GM12878 (cell line): ENCODE data around the gene CCNY. TPM values are rescaled to one million over a fixed set of nuclear protein-coding genes. Genes with fewer than 3 reads are reported as not detected.
"Not testable (repeated sequence)": the region's sequence is repeated elsewhere in the genome, so short reads cannot be mapped to it uniquely, and the experiment has no call there.

Experiments used
- ATAC-seq: fragments of 200-7000 bp; cut with Tn5 transposase; 3 replicates; pipeline ENCODE4 v1.9.1; 2020; ENCODE audit warnings: mild to moderate bottlenecking, moderate library complexity
- BruUV-seq: library from RNA; stranded (reverse); fragments of 400-500 nt; replicated peaks from 2 replicates; lab custom pipeline; 2021; lab: Mats Ljungman, UMichigan
- CTCF ChIA-PET: fragments of 300-600 bp; sonication (Branson Sonifier 250); formaldehyde crosslinking; extraction: SDS; loops from one replicate; lab custom pipeline; 2021; ENCODE audit warnings: inconsistent platforms; lab: Yijun Ruan, JAX
- POLR2A ChIA-PET: fragments of 350-600 bp; formaldehyde crosslinking; extraction: SDS; loops from one replicate; lab custom pipeline; 2021; ENCODE audit warnings: inconsistent platforms; lab: Charles Lee
- RAD21 ChIA-PET: fragments of 300-600 bp; sonication (Branson Sonifier 250); formaldehyde crosslinking; loops from one replicate; lab custom pipeline; 2023; ENCODE audit warnings: antibody characterized with exemption; ENCODE audit not compliant: unreplicated experiment; lab: Charles Lee
- SMC1A ChIA-PET: fragments of 300-600 bp; sonication (Branson Sonifier 250); formaldehyde crosslinking; loops from one replicate; lab custom pipeline; 2023; ENCODE audit not compliant: unreplicated experiment, uncharacterized antibody; lab: Charles Lee
- DNase-seq: peaks from one replicate; pipeline ENCODE4 v3.0.0-alpha.2; 2011; ENCODE audit warnings: low read depth, low spot score
- FAIRE-seq: peaks from 3 replicates; lab custom pipeline; 2011; peaks lifted over from hg19 to GRCh38; lab: Jason Lieb, UNC
- H2AFZ ChIP-seq: 2 replicates; pipeline ENCODE4 v1.6.0; 2011; ENCODE audit warnings: low read depth, low read length, control low read depth; ENCODE audit not compliant: control insufficient read depth
- H3K27ac ChIP-seq: 2 replicates; pipeline ENCODE4 v1.5.1; 2011; ENCODE audit warnings: control low read depth; ENCODE audit not compliant: control insufficient read depth, insufficient read depth
- H3K27me3 ChIP-seq, 2 experiments: replicated peaks in 1 of 2; 2 replicates each; pipeline versions ENCODE4 v1.6.0 to v1.6.1; 2011; ENCODE audit warnings: low read length in 1 of 2; ENCODE audit not compliant: control insufficient read depth in 2 of 2, insufficient read depth in 2 of 2
- H3K36me3 ChIP-seq, 2 experiments: 2 replicates each; pipeline ENCODE4 v1.5.1; 2011; ENCODE audit warnings: low read length in 1 of 2; ENCODE audit not compliant: control insufficient read depth in 2 of 2, insufficient read depth in 2 of 2
- H3K4me1 ChIP-seq: 2 replicates; pipeline ENCODE4 v1.6.1; 2011; ENCODE audit warnings: mild to moderate bottlenecking, low read length, moderate library complexity, mixed read lengths; ENCODE audit not compliant: control insufficient read depth, insufficient read depth
- H3K4me2 ChIP-seq: 2 replicates; pipeline ENCODE4 v1.6.0; 2011; ENCODE audit warnings: control low read depth; ENCODE audit not compliant: control insufficient read depth, insufficient read depth
- H3K4me3 ChIP-seq: fragments of 200-600 bp; sonication (generic); 2 replicates; pipeline ENCODE4 v1.5.1; 2016
- H3K79me2 ChIP-seq: 2 replicates; pipeline ENCODE4 v1.6.0; 2011; ENCODE audit warnings: low read length; ENCODE audit not compliant: control insufficient read depth, insufficient read depth
- H3K9ac ChIP-seq: 2 replicates; pipeline ENCODE4 v1.8.0; 2011; ENCODE audit warnings: low read length, control low read depth, mixed read lengths; ENCODE audit not compliant: control insufficient read depth, insufficient read depth
- H3K9me3 ChIP-seq: replicated peaks from 3 replicates; pipeline ENCODE4 v1.5.1; 2011; ENCODE audit warnings: mild to moderate bottlenecking, low read length; ENCODE audit not compliant: control insufficient read depth, insufficient read depth
- H4K20me1 ChIP-seq: 2 replicates; pipeline ENCODE4 v1.6.0; 2011; ENCODE audit not compliant: control insufficient read depth, insufficient read depth
- WGBS: methylation state at CpG from one replicate; pipeline ENCODE4 v1.1.6; 2016; ENCODE audit warnings: low lambda C conversion rate; ENCODE audit not compliant: insufficient replicate concordance, insufficient coverage; ENCODE audit errors: missing lambda C conversion rate; 5-methylcytosine and 5-hydroxymethylcytosine counted together
- in situ Hi-C: fragments of 300-500 bp; cut with MboI; formaldehyde crosslinking; loops from 9 replicates; pipeline ENCODE4 v1.14.3; 2018; ENCODE audit warnings: mixed read lengths
- intact Hi-C: fragments of 100-400 bp; cut with micrococcal nuclease; formaldehyde crosslinking; loops from one replicate; pipeline ENCODE4 v1.14.2; 2022; ENCODE audit not compliant: unreplicated experiment
- polyA plus RNA-seq, 11 experiments: library from polyadenylated mRNA; depleted of rRNA in 4 of 11; unstranded in 6 of 11; stranded (reverse) in 5 of 11; fragments of >200 nt; fragmentation: Nextera tagmentation in 4 of 11; fragmentation: Illumina TruSeq in 1 of 11; extraction: Ambion mirVana in 4 of 11; extraction: Trizol in 1 of 11; gene quantifications; 1 replicate in 1 of 11; 2 replicates in 10 of 11; pipeline versions ENCODE4 v1.2.1 to v1.2.3, GENCODE V29; 2011 to 2016; ENCODE audit warnings: inconsistent platforms in 2 of 11, missing spikeins in 2 of 11, low read depth in 1 of 11
- total RNA-seq, 4 experiments: library from RNA; depleted of rRNA in 3 of 4; stranded (reverse); fragments of >200 nt in 3 of 4; fragmentation: Illumina TruSeq in 1 of 4; extraction: Trizol in 1 of 4; gene quantifications; 2 replicates each; pipeline versions ENCODE4 v1.2.1 to v1.2.3, GENCODE V29; 2013 to 2021

The CCNY gene
- total and polyA plus RNA-seq, 10 of the 15 experiments (the other 5 are each of a cell fraction or from before 2014, with no cell fraction given): 3.6 to 50.0 (median 26.1) TPM

DNA sequence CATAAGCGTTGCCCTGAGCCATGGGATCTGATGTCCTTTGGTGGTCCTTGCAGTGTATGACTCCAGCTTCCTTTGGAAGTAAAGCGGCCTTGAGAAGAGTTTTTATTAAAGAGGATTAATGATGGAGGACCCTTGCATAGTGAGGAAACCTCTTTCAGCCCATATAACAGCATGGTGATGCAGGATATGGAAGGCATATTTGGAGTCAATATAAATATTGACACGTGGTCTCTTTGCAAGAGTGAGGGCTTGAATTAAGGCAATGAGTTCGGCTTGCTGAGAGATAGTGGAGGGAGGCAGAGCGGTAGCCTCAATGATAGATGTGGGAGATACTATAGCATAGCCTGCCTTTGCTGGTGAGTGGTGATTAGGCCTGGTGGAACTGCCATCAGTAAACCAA is 67.2 kb downstream of the CCNY start:
- POLR2A ChIA-PET, H3K79me2 ChIP-seq, SMC1A ChIA-PET, ATAC-seq, in situ Hi-C loops, H3K9me3 ChIP-seq, H3K4me1 ChIP-seq, H4K20me1 ChIP-seq, intact Hi-C loops, H3K27me3 ChIP-seq, H3K27ac ChIP-seq, H3K4me3 ChIP-seq, DNase-seq, H3K36me3 ChIP-seq, H3K4me2 ChIP-seq, RAD21 ChIA-PET, FAIRE-seq, H3K9ac ChIP-seq, H2AFZ ChIP-seq, BruUV-seq: not testable (repeated sequence)
- over 99% methylated on average over 5 of the region's 5 CpGs for WGBS
- CTCF ChIA-PET: interaction anchor here (0.6 kb wide), 1 partner anchor 409 kb away, joined by 3 read pairs; no protein-coding TSS in a partner anchor

- in situ Hi-C loops, H3K79me2 ChIP-seq, H3K9ac ChIP-seq, H3K27me3 ChIP-seq, BruUV-seq, SMC1A ChIA-PET, intact Hi-C loops, RAD21 ChIA-PET, H3K4me3 ChIP-seq, H3K4me1 ChIP-seq, ATAC-seq, H2AFZ ChIP-seq, CTCF ChIA-PET, H3K9me3 ChIP-seq, FAIRE-seq, H3K27ac ChIP-seq, H4K20me1 ChIP-seq, POLR2A ChIA-PET, H3K4me2 ChIP-seq, H3K36me3 ChIP-seq, DNase-seq: not testable (repeated sequence)
- WGBS: 100% methylated on average over 2 of the region's 2 CpGs
Measured at GRCh38 chr10:35404077-35404476, 67.8 kb downstream of the CCNY start.

DNA sequence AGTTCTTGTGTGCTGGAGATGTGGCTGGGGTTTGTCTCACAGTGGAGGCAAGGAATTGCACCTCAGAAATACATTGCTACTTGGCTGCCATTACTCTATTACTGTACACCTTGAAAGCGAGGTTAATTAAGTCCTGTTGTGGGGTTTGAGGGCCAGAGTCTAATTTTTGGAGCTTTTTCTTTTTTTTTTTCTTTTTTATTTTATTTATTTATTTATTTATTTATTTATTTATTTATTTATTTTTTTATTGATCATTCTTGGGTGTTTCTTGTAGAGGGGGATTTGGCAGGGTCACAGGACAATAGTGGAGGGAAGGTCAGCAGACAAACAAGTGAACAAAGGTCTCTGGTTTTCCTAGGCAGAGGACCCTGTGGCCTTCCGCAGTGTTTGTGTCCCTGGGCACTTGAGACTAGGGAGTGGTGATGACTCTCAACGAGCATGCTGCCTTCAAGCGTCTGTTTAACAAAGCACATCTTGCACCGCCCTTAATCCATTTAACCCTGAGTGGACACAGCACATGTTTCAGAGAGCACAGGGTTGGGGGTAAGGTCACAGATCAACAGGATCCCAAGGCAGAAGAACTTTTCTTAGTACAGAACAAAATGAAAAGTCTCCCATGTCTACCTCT is 69.8 kb downstream of the CCNY start:
- H4K20me1 ChIP-seq, H3K9me3 ChIP-seq, H2AFZ ChIP-seq, BruUV-seq, H3K36me3 ChIP-seq, RAD21 ChIA-PET, in situ Hi-C loops, FAIRE-seq, H3K27me3 ChIP-seq, H3K4me2 ChIP-seq, H3K27ac ChIP-seq, CTCF ChIA-PET, H3K79me2 ChIP-seq, POLR2A ChIA-PET, H3K4me1 ChIP-seq, DNase-seq, SMC1A ChIA-PET, H3K4me3 ChIP-seq, H3K9ac ChIP-seq, ATAC-seq, intact Hi-C loops: not testable (repeated sequence)
- WGBS: 86% methylated on average over 2 of the region's 5 CpGs

- H4K20me1 ChIP-seq, in situ Hi-C loops, H3K4me1 ChIP-seq, SMC1A ChIA-PET, RAD21 ChIA-PET, H3K36me3 ChIP-seq, FAIRE-seq, H3K4me2 ChIP-seq, H3K4me3 ChIP-seq, intact Hi-C loops, DNase-seq, ATAC-seq, CTCF ChIA-PET, H3K9me3 ChIP-seq, BruUV-seq, H3K79me2 ChIP-seq, H3K27me3 ChIP-seq, POLR2A ChIA-PET, H3K27ac ChIP-seq, H2AFZ ChIP-seq, H3K9ac ChIP-seq: not testable (repeated sequence)
- WGBS: 96% methylated on average over 12 of the region's 12 CpGs
Measured at GRCh38 chr10:35407696-35408095, 71.4 kb downstream of the CCNY start.
